DMS114 treated with DMSO at 0.1 percent for 48 hours (cell line): ENCODE measurements around the gene RGSL1.

Experiments
- DNase-seq: peaks from one replicate; lab custom pipeline; 2025; ENCODE audit not compliant: unreplicated experiment; lab: John Stamatoyannopoulos, UW

Gene RGSL1

DNA sequence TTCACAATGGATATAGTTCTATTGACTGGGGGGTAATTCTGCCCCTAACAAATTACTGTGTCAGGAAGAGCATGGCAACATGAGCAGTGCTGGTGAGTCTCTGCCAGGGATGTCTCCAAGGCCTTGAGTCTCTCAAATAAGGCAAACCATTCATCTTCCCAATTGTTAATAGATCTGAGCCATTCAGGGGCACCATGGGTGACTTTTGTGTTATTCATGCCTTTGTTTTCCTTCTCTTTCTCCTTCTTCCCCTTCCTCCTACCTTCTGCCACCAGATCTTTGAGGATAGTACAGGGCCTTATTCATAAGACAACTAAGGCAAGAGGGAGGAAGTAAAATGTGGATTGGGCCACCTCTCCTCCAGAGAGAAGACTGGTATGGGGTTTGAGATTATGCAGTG, at the start of gene RGSL1:
RGSL1 (plus strand) TSS at position 60 of the 400 bp plus-strand sequence; CDS start at position 80, 20 bp downstream.
- DNase-seq = no peak

DNA sequence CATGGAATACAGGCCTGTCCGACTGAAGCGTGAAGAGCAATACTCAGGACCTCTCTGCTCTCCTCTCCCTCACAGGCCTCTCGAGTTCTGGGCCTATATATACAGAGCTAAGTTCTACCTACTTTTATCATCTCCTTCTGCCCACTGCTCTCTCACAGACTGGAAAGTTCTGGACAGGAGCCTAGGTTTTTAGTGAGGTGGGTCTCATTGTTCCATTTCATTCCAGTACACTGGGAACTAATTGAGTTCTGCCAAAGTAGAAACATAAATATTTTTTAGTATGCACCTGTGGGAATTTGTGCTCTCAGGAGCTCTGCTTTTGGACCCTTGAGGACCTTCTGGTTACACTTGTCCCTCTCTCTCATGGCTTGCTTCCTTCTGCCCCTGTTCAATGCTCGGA, 49.4 kb upstream of the RGSL1 start, which contains the start of gene TEDDM1:
TEDDM1 (minus strand) TSS at position 101 of the 400 bp plus-strand sequence. CDS start 182 bp downstream, outside the sequence.
- DNase-seq = no peak

- DNase-seq = no peak
These were observed 45.2 kb upstream of the RGSL1 start for GRCh38 chr1:182404781-182405180.

GRCh38 chr1:182405578-182405977, 44.4 kb upstream of the RGSL1 start:
- DNase-seq = no peak

- no peak for DNase-seq
These were observed 43.9 kb upstream of the RGSL1 start for GRCh38 chr1:182406012-182406411.

DNA sequence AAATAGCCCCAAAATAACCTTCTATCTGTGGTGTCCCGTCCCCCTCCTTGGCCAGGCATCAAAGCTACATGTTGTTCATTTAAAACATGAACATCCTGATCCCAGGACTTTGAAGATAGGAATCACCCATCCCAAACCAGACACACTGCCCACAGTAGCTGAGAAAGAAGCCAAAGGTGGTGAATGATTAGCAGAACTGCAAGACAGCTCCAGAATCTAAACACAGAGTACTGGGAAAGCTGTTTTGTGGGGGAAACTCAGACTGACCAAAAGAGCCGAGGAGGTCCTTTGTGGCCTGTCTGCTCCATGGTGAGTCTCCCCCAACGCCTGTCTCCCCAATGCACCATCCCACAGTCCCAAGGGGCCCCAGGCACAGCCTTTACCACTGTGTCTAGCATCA, 42.2 kb upstream of the RGSL1 start:
- DNase-seq = no peak

- no peak for DNase-seq
These were observed 41.4 kb upstream of the RGSL1 start for GRCh38 chr1:182408435-182409075.

- no peak for DNase-seq
These were observed 39.8 kb upstream of the RGSL1 start for GRCh38 chr1:182410138-182410537.

GRCh38 chr1:182410620-182411273, 39.2 kb upstream of the RGSL1 start:
- no peak for DNase-seq

GRCh38 chr1:182413486-182413885, 36.5 kb upstream of the RGSL1 start:
- no peak for DNase-seq

GRCh38 chr1:182413969-182414368, 36.0 kb upstream of the RGSL1 start:
- no peak for DNase-seq

DNA sequence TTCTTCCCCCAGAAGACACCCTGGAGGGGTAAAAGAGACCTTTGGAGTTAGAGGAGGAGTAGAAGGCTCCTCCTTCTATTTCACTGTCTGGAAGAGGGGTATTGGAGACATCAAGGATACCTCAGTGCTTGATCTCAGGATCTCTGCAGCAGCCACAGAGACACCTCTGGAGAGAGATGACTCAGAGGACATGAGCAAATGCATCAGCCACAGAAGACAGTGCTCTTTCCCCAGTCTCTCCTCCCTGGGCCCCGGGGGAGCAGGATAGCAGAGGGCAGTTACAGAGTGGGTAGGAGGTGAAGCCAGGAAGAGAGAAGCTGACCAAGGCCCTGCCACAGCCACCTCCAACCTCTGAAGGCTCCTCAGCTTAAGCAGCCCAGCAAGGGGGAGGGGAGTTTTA, 34.2 kb upstream of the RGSL1 start:
- no peak for DNase-seq

DNA sequence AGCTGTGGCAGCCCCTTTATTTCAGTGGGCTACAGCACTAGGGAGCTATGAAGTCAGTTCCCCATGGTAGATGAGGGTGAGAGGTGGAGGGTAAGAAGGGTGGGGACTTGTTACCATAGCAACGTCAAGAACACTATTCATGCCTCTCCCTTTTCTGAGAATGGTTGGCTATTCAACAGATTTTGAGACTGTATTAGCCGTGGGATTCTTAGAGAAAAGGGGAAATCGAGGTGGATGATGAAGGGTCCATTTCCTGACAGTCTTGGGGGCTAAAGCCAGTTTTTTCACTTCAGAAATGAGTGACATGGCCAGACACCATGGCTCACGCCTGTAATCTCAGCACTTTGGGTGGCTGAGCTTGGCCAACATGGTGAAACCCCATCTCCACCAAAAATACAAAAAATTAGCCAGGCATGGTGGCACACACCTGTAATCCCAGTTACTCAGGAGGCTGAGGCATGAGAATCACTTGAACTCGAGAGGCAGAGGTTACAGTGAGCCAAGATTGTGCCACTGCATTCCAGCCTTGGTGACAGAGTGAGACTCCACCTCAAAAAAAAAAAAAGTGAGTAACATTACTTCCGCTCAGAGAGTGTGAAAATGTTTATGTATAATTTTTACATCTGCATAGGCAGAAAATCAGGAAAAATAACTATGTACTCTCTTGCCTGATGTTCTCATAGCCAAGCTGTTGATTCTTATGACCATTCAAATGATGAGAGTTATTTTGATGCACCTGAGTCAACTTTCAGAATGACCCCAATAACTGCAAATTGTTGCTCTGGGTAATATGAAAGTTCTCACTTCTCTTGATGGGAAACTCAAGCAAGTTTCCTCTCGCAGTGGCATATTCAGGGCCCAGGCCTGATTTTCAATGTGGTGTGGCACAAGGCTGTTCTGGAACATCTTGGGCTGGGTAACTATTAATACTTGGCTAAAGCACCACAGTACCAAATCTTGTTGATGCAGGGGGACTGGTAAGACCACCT, 23.2 kb upstream of the RGSL1 start:
- DNase-seq = no peak

DNA sequence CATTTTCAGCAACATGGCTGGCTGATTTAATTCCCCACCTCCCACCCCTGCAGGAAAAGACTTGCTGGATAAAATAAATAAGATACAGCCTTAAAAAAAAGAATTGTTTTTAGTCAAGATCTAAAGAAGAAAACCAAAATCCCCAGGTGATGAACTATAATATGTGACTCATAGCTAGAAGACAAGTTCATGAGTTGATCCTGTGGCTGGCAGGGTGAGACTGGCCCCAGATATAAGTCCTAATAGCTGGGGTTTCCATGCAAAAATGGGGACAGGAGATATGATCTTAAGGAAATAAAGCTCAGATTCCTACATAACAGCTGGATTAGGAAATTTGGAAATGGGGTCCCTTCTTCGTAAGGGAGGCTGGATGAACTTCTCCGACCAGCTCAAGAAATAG, 21.9 kb upstream of the RGSL1 start:
- no peak for DNase-seq

GRCh38 chr1:182430263-182431068, 19.5 kb upstream of the RGSL1 start:
- DNase-seq = no peak

GRCh38 chr1:182431278-182431677, 18.7 kb upstream of the RGSL1 start:
- DNase-seq = no peak

DNA sequence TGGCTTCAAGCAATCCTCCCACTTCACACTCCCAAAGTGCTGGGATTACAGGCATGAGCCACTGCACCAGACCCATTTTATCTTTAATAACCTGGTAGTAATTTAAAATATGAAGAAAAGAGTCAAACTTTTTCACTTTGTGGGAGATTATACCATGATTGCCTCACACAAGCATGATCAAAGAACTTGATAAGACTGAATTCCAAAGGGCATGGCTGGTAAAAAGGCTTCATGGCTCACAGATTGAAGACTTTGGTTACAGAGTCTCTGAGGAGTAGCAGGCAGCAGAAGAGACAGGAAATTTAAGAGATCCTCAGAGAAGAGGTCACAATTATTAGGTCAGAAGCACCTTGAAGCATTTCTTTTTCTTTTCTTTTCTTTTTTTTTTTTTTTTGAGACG, 16.4 kb upstream of the RGSL1 start:
- DNase-seq = no peak

DNA sequence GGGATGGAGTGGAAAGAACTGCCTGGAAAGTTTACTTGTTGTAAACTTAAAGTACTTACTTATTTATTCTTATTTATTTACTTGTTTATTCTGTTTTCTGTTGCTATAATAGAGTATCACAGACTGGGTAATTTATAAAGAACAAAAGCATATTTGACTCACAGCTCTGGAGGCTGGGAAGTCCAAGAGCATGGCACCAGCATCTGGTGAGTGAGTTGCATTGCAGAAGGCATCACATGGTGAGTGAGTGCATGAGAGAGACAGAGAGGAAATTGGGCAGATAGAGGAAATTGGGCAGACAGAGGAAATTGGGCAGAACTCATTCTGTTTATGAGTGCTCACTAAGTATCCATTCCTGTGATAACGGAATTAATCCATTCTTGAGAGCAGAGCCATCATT, 11.6 kb upstream of the RGSL1 start:
- DNase-seq = no peak

DNA sequence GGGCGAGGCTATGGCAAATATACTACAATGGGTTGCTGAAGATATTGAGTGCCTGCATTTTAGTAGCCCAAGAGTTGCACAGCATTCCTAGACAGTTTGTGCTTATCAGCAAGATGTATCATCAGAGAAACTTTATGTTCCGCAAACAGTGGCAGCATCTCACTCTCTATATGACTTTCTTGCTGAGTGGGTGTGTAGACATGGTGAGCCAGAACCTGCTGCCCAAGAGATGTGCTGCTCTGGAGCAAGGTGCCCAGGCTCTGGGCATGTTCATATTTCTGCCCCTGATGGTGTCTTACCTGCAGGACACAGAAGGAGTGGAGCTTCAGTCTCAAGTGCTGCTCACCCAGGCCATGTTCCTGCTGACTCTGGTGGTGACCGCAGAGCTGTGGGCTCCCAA, 8.2 kb upstream of the RGSL1 start:
- DNase-seq = no peak

GRCh38 chr1:182442333-182442732, 7.6 kb upstream of the RGSL1 start:
- DNase-seq = no peak

- no peak for DNase-seq
These were observed 5.4 kb upstream of the RGSL1 start for GRCh38 chr1:182444497-182444896.
